GM12873 (cell line): ENCODE data around the gene NPR3.

ENCODE experiments used
- CTCF ChIP-seq: IDR thresholded peaks from 2 replicates; pipeline ENCODE4 v1.5.1; 2012; ENCODE audit warnings: low read depth, mild to moderate bottlenecking, moderate library complexity, low read length, control low read depth; ENCODE audit not compliant: insufficient read depth; ENCODE audit errors: missing control alignments

NPR3 gene

GRCh38 chr5:32805971-32806638, 95.0 kb downstream of the NPR3 start:
- no peak for TF ChIP-seq CTCF

GRCh38 chr5:32808783-32809182, 97.7 kb downstream of the NPR3 start:
- no peak for TF ChIP-seq CTCF

GRCh38 chr5:32810804-32811203, 99.7 kb downstream of the NPR3 start:
- no peak for TF ChIP-seq CTCF

- no peak for TF ChIP-seq CTCF
Measured at GRCh38 chr5:32812399-32812798, 101.3 kb downstream of the NPR3 start.

- no peak for TF ChIP-seq CTCF
Measured at GRCh38 chr5:32814141-32814540, 103.0 kb downstream of the NPR3 start.

GRCh38 chr5:32814620-32815019, 103.5 kb downstream of the NPR3 start:
- no peak for TF ChIP-seq CTCF

- TF ChIP-seq CTCF: no peak
Measured at GRCh38 chr5:32827981-32828380, 116.9 kb downstream of the NPR3 start.
